ENCODE data around the gene LTB4R2.

GRCh38 chr14:24282736-24283135 is 27.2 kb upstream of the LTB4R2 start:
- TF ChIP-seq CTCF (IDR thresholded peaks at IDR 0.05) (no peak), POLR2A (IDR thresholded peaks at IDR 0.05) (no peak)

Data from lower leg skin (tissue), 3 donors.